Activated CD4-positive, alpha-beta T cell treated with anti-CD3 and anti-CD28 coated beads for 48 hours (primary cell): Measurements from ENCODE around the gene ATP6V0D1.

ENCODE experiments used
- DNase-seq: peaks from one replicate; pipeline ENCODE4 v3.0.0-alpha.2; 2020

The ATP6V0D1 gene

DNA sequence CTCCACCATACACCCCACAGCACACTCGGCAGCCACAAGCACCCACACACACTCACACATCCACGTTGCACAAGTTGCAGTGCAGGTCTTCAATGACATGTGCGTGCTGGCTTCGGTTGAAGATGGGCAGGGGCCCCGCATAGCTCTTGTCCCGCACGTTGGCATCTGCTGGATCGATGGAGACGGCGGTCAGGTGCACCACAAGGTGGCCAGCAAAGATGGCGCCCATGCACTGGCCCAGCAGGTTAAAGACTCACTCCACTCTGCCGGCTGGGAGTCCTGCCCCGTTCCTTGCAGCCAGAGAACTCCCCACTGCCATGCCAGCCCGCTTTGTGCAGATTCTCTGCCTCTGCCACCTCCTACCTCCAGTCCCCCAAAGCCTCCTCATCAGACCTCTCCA is 80.1 kb downstream of the ATP6V0D1 start:
- no peak for DNase-seq

DNA sequence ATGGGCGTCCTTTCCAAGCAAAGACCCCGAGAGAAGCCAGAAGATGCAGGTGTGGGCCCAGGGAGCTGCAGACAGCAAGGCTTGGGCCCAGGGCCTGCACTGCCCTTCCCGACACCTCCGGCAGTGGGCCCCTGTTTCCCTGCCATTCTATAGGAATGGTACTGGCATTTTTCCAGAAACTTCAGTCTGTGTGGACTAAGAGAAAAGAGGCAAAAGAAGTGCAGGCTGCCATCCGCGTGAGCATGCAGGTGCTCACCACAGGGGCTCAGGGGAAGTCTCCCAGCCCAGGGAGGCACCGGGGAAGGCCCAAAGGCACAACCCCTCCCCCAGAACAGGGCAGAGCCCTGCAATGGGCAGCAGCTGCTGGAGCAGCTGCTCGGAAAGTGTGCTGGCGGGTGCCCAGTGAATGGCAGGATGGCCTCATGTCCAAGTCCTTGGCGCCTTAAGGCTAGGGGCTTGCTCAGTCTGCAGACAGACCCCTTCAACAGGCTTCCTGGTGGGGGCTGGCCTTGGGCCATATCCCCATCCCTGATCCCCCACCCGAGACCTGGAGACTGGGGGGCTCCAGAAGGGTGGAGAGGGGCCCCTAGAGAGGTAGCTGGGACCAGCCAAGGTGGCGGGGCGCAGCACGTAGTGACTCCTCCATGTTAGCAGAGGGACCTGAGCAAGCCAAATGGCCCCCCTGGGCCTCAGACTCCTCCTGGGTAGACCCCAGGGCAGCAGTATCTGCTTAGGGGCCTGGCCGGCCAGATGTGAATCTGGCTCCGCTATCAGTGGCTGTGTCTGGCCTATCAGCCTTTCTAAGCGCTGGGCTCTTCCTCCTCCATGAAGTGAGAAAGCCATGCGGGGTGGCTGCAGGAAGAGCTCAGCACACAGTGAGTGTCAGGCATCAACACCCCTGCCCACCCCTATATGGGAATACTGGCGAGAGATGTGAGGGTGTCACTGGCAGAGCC is 80.9 kb downstream of the ATP6V0D1 start:
- DNase-seq = no peak

DNA sequence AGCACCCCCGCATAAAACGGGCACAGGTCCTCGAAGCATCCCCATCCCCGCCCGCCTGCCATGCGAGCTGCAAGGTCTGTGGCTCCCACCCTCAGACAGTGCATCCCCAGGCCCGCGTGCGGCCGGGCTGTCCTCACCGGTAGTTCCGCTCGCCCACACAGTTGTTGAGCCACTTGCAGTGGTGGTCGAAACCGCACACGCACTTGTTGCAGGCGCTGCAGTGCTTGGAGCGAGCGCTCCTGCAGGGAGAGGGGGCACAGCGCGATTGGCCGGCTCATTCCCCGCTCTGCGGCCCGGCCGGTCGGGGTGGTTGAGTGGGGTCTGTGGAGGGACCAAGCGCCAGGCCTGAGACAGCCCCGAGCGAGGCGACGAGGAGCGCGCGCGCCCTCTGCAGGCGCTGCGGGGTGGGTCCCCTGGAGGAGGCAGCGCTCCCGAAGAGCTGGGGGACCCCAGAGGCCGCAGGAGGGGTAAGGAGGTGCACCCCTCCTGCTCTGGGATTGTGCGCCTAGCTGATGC is 81.7 kb downstream of the ATP6V0D1 start:
- peak; percentile 71 for DNase-seq

DNA sequence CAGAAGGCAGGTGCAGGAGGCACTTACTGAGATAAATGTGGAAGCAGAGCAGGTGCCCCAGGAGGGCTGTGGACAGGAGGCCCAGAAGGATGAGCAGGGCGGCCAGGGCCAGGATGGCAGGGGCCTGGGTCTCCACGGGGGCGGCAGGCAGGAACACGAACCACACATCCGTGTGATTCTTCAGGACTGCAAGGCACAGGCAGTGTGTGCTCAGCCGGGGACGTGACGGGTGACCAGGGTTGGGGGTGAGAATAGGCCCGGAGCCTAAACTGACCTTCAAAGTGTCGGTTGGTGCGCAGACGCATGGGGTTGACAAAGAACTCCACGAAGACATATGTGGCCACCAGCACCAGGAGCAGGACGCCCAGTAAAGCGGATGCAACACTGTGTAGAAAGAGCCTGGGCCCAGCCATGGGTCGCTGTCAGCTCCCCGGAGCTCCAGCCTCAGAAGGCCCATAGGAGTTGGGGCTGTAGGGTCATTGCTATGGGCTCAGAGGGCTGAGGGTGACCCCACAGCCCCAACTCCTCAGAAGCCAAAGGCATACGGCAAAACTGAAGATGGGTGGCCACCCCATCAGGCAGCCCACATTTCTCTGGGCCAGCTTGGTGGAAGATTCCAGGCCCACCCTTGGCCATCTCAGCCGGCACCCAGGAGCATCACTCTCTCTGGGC is 82.3 kb downstream of the ATP6V0D1 start:
- DNase-seq = no peak

DNA sequence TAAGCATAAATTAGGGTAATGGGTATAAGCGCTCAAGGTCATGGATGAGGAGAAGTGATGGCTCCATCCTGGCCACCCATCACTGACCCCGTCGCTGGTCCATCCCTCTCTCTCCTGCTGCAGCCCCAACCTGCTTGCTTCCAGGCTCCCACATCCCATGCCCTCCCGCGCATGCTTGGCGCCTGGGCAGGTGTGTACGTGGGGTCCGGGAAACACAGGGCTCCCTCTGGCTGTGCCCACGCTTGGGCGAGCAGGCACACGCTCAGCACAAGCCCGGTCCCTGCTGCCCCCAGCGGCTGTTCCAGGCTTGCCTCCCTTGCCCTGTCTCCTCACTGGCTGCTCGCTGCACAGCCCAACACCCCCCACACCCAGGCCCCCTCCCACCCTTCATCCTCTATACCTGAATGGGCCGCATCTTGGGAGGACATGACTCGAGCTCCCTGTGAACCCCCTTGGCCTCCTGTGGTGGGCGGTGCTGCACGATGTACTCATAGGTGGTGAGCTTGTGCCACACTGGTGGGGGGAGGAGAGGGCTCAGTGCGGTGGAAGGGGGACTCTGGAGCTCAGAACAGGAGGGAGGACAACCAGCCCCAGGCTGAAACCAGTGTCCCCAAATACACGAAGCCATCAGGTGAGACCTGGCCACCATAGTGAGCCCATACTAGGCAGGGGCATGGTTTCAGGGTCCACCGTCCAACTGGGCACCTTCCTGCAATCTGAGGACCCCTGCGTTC is 83.0 kb downstream of the ATP6V0D1 start:
- no peak for DNase-seq

DNA sequence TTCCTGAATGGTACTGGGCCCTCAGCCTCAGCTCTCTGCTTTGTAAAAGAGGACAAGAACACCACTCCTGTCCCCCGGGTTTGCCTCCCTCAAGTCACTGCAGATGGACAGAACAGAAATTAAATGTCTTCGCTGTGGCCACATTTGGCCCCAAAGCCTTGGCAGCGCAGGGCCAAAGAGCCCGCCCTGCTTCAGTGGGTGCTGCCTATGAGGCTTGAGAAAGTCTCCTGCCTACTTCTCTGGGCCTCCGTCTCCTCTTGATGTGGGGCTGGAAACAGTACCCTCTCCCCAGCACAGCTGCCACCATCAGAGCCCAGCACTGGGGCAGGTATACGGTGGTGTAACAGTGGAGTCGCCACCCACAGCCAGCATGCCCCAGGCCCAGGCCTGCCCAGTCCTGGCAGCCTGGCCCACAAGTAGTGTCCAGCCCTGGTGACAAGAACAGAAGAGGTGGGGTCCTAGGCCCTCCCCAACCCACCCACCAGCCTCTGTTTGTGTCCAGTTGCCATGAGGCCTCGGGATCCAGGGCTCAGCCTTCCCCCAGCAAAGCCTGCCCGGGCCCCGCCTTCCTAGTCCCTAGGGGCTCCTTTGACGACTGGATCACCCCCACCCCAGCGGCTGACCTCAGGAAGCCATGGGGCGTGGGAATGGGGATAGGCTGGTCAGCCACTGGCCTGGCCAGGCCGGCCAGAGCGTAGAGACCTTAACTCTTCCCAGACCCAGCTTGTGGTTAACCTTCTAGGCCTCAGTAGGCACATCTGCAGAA is 83.7 kb downstream of the ATP6V0D1 start:
- no peak for DNase-seq

DNA sequence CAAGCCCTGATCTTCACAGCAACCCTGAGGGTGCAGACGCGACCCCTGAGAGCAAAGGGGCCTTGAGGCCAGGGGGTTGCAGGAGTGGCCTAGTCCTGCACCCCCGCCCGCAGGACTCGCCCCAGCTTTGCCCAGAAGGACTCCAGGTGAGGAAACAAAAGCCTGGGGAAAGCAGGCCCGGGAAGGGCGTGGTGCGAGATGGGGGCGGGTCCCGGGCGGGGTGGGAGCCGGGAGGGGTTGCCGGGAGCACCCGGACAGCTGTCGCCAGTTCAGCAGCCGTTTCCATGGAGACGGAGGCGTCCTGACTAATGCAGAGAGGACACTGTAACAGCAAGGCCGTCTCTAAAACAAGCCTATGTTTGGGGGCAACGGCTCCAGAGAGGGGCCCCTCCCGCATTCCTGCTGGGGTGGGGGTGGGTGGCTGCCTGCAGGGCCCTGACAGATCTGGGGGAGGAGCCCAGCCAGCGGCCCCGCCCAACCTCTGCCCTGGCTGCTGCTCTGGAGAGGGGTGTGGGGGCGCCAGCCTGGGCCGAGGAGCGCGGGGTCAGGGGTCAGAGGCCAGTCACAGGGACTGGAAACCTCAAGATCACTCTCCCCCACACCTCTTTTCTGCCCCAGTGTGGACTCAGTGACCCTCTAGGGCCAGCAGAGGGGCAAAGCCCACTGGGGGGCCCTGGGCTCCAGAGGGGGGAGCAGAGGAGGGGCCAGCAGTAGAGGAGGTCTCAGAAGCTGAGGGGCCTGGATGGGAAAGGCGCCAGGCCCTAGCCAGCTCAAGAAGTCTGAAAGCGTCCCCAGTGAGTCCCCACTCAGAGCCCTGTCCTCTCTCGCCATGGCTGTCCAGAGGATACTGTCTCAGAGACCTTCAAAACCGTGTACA is 84.6 kb downstream of the ATP6V0D1 start:
- DNase-seq = no peak

DNA sequence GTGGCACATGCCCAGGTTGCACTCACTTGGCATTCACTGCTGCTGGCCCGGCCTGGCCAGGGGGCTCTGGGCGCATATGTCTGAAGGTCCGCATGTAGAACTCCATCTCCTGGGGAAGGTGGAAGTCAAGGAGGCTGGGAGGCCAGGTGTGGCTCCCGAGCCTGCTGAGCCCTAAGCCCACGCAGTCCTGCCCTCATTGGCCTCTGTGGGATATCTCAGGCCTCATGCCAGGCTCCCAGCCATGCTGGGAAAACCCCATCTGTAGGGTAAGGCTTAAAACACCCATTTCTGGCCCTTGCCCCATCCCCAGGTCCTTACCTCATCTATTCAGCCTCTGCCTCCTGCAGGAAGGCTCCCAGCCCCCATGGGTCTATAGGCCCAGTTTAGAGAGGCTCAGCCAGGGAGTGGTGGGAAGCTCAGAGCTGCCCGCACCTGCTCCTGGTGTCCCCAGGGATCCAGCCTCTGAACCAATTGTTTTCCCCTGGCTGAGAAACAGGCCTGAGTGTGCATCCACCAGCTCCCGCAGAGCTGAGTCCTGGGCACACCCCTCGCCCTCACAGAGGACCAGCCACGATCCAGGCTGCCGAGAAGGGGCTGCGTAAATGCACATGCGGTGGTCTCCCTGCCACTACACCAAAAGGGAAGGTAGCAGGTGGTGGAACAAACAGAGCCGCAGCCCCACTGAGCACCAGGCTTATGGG is 85.3 kb downstream of the ATP6V0D1 start:
- DNase-seq = no peak

DNA sequence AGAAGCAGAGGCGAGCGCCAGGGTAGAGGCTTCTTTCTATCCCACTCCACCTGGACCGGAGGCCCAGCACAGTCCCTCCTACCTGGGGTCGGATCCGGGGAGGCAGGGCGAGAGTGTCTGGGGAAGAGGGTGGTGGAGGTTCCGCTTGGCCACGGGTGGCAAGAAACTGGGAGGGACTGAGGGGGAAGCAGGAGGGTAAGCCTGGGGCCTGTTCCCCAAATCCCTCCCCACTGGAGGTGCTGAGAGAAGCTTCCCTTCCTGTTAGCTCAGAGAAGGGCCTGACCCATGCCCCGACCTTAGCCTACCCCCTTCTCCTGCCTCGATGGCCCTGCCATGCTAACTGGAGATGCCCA is 85.9 kb downstream of the ATP6V0D1 start:
- no peak for DNase-seq

DNA sequence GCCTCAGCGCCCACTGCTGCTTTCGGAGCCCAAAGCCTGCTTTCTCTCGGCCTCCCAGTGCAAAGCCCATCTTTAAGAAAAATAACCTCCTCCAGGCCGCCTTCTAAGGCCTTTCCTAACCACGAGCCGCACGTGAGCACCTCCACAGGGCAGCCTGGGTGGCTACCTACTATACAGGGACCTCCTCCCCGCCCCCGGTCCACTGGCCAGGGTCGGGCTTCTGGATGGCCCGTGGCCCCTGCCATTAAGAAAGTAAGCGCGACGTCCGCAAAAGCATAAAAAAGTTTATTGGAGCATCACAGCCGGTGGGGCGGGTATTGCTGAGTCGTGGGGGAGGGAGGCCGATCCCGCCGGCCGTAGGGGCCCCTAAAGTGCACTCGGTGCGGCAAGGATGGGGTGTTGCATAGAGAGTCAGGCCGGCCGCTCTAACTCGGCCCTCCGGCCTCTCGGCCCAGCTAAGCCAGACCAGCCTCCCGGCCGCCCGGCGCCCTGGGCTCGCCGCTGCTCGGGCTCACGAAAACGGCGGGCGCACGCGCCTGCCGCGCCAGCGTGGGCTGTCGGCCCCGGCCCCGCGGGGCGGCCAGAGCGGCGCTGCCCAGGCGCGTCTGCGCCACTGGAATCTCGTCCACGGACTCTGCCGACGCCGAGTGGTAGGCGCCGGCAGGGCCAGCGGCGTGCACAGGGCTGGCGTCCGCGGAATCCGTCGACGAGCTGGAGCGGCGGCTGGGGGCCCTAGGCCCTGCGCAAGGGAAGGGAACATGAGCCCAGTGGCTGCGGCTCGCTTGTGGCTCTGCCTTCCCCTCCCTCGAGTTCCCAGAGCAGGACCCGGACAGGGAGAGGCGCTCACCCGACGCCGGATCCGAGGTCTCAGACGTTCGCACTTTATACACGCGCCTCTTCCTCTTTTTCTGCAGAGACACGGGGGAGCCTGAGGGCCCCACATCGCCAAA is 86.5 kb downstream of the ATP6V0D1 start:
- no peak for DNase-seq

DNA sequence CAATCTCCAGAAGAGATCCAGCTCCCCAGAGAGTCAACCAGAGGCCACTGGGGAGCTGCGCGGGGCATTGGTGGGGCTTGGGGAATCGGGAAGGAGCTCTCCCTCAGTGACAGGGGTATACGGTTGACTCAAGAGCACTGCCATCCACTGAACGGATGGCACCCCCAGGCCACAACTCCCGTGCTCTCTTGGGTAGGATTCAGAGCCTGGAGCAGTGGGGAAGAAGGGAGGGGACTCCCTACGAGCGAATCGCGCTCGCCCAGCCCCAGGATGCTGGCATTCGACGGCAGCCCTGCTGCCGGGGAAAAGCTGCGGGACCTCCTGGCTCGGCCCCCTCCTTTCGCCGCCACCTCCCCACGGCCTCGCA is 87.2 kb downstream of the ATP6V0D1 start:
- no peak for DNase-seq

DNA sequence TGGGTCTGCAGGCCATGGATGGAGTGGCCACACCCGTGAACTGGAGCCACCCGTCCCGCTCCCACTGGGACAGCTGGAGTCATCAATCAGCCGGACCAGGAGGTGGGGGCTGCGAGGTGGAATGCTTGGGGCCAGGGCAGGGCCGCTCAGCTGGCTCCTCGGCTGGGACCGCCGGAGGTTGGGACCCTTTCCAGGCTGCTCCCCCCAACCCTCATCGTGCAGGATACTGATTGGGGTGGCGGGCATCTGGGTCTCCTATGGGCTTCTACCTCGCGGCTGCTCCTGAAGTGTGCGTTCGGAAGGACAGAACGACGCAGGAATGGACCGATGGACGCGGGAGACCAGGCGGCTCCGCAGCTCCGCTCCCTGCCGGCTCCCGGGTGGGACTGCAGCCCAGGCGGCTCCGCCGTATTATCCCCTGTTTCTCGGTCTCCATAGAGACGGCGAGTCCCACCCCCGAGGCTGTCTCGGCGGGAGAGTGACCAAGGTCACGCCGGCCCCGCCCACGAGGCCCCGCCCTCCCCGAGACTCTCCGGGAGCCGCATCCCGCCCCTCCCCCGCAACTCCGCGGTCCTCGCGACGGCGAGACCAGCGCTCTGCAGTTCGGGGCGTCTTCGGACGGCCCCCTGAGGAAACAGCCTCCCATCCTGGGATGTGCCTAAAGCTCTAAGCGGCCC is 87.7 kb downstream of the ATP6V0D1 start, which contains the start of gene TPPP3:
TPPP3 (minus strand) TSS at position 388 of the 677 bp plus-strand sequence. CDS start 2,387 bp downstream, outside the sequence.
- DNase-seq = peak; percentile 66

DNA sequence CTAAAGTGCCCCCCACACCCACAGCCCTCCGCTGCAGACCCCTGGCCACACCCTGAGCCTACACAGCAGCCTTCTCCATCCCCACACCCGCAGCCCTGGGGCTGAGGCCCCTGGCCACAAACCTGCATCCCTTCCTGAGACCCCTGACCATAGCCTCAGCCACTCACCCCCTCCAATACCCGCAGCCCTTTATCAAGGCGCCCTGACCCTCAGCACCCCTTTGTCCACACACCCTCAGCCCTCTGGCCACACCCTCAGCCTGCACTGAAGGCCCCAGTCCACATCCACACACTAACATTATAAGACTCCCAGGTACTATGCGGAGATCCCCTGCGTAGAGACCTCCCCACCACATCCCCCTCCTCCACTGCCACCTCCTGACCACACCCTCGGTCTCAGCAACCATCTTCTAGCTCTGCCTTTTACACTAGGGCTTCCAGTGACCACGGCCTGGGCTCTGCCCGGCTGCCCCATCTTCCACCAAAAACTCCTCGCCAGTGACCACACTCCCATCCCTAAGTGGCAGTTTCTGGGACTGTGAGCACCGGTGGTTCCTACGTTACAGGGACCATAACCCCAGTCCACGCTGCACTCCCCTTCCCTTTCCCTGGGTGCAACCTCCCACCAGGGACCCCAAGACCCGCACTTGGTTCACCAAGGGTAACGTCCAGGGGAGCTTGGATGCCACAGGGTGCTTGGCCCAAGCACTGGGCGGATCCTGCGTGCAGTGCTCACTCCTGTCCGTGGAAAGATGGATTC is 88.5 kb downstream of the ATP6V0D1 start:
- no peak for DNase-seq

DNA sequence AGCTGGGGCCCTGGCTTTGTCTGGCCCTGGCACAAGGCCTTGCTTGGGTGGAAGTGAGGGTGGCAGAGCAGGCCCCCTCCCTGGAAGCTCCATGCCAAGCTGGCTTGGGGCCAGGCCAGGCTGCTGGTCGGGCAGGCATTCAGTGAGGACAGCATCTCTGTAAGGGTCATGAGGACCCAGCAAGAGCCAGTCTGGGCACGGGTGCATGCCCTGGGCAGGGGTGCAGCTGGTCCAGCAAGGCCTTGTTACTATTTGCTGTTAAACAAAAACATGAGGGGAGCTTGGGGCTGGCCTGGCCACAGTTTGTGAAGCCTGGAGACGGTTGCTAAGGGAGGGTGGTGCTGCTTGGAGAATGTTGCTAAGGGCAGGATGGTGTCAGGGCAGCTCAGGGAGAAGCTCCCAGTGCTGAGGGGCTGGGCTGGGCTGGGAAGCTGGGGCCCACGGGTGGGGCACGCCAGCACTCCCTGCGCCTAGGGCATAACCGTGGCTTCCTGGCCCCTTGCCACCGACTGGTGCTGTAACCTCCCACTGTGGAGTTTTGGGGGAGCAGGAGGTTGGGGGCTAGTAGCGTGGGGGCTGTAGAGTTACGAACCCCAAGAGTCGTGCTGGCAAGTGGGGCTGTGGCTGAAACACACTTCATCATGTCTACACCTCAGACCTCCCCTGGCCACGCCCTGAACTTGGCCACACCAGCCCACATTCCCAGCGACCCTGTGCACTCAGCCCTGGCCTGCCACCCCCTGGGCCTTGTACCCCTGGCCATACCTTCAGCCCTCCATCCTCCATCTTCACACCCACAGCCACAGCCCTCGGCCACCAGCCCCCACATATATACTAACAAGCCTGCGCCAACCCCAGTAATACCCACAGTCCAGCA is 89.3 kb downstream of the ATP6V0D1 start:
- DNase-seq = no peak

DNA sequence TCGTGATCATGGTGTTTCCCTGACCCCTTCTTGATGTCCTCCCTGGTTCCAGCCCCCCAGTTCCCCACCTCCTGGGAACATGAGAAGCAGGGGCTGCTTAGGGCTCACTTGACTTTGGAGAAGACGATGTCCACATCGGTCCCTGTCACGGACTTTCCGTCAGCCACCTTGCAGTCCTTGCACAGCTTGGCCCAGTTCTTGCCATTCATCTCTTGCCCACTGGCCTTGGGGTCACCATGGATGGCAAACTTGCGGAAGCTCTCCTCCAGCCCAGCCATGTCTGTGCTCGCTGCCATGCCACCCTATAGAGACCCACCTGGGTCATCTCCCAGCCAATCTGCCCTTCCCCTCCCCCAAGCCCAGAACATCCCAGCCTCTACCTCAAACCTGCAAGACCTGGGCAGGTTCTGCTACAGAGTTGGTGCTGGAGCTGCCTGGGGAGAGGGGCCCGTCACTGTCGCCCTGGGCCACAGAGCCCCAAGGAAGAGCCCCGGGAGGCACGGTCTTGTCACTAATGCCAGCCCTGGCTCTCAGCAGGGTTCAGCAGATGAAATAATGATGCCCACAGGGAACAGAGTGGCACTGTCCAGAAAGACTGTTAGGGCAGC is 90.0 kb downstream of the ATP6V0D1 start:
- no peak for DNase-seq

DNA sequence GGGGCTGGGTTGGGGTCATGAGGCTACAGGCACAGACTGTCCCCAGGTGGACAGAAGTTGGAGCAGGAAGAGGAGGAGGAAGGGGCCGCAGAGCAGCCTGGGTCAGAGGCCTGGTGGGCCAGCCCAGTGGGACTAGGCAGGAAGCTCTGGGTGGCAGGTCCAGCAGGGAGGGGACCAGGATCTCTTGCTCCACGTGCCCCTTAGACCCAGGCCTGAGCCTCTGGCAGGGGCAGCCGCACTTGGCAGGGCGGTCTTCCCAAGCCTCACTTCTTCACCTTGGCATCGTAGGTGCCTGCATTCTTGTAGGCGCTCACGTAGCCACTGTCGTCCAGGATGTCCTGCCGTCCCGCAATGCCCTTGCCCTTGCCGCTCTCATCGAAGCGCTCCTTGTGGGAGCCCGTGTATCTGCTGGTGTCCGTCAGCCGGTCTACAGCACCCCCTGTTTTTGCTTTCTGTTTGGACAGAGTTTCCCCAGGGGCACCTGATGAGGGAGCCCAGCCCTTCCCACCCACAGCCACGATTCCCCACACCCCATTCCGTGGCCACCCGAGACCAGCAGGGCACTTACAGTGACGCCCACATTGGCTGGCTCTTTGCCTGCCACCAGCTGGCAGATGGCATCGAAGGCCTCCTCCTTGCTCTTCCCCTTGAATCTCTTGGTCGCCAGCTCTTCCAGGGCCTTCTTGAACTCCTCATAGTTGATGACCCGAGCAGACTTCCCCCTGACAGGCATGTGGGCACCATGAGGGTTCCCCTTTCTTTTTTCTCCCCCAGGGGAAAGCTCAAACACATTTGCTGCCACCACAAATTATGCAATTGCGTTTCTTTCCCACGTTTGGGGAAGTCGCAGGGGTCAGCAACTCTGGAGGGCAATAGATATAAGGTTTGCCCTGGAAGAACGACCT is 90.8 kb downstream of the ATP6V0D1 start:
- no peak for DNase-seq
